ENCODE measurements around the gene MAP2K7.

Gene MAP2K7

GRCh38 chr19:7859831-7860713 lies 43.6 kb upstream of the MAP2K7 start:
- DNase-seq (ENCODE audit: low read depth in 1 of 2, low spot score in 1 of 2), result no peak
- peaks cover 4% of the 10 kb centered on the region for H3K27me3 ChIP-seq (ENCODE audit: insufficient read depth, poor library complexity, severe bottlenecking)

GRCh38 chr19:7860714-7861618 lies 42.7 kb upstream of the MAP2K7 start:
- Histone ChIP-seq H3K27ac (replicated peaks) (no peak overlapping the region), H3K27me3 (ENCODE audit: insufficient read depth, poor library complexity, severe bottlenecking) (peaks cover 4% of the 10 kb centered on the region), H3K4me3 (replicated peaks; ENCODE audit: insufficient read depth, low read length) (no peak overlapping the region)
- DNase-seq (ENCODE audit: low read depth in 1 of 2, low spot score in 1 of 2), result no peak
- TF ChIP-seq, protein P1, sequence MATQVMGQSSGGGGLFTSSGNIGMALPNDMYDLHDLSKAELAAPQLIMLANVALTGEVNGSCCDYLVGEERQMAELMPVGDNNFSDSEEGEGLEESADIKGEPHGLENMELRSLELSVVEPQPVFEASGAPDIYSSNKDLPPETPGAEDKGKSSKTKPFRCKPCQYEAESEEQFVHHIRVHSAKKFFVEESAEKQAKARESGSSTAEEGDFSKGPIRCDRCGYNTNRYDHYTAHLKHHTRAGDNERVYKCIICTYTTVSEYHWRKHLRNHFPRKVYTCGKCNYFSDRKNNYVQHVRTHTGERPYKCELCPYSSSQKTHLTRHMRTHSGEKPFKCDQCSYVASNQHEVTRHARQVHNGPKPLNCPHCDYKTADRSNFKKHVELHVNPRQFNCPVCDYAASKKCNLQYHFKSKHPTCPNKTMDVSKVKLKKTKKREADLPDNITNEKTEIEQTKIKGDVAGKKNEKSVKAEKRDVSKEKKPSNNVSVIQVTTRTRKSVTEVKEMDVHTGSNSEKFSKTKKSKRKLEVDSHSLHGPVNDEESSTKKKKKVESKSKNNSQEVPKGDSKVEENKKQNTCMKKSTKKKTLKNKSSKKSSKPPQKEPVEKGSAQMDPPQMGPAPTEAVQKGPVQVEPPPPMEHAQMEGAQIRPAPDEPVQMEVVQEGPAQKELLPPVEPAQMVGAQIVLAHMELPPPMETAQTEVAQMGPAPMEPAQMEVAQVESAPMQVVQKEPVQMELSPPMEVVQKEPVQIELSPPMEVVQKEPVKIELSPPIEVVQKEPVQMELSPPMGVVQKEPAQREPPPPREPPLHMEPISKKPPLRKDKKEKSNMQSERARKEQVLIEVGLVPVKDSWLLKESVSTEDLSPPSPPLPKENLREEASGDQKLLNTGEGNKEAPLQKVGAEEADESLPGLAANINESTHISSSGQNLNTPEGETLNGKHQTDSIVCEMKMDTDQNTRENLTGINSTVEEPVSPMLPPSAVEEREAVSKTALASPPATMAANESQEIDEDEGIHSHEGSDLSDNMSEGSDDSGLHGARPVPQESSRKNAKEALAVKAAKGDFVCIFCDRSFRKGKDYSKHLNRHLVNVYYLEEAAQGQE (IDR thresholded peaks at IDR 0.05; ENCODE audit: insufficient replicate concordance, low read depth), result no peak
- TF ChIP-seq SPI1 (IDR thresholded peaks at IDR 0.05; ENCODE audit: borderline replicate concordance, low read depth) (no peak), POLR2AphosphoS5 (IDR thresholded peaks at IDR 0.05; ENCODE audit: low read depth) (no peak), GABPA (IDR thresholded peaks at IDR 0.05; ENCODE audit: low read depth) (no peak)
- TF ChIP-seq, protein P2, sequence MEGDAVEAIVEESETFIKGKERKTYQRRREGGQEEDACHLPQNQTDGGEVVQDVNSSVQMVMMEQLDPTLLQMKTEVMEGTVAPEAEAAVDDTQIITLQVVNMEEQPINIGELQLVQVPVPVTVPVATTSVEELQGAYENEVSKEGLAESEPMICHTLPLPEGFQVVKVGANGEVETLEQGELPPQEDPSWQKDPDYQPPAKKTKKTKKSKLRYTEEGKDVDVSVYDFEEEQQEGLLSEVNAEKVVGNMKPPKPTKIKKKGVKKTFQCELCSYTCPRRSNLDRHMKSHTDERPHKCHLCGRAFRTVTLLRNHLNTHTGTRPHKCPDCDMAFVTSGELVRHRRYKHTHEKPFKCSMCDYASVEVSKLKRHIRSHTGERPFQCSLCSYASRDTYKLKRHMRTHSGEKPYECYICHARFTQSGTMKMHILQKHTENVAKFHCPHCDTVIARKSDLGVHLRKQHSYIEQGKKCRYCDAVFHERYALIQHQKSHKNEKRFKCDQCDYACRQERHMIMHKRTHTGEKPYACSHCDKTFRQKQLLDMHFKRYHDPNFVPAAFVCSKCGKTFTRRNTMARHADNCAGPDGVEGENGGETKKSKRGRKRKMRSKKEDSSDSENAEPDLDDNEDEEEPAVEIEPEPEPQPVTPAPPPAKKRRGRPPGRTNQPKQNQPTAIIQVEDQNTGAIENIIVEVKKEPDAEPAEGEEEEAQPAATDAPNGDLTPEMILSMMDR (IDR thresholded peaks at IDR 0.05; ENCODE audit: insufficient read depth, low read length), result no peak

More at GRCh38 chr19:7859831-7860713, 43.6 kb upstream of the MAP2K7 start:
- no peak for TF ChIP-seq SPI1 (IDR thresholded peaks at IDR 0.05; ENCODE audit: borderline replicate concordance, low read depth)
- TF ChIP-seq, protein P2 (IDR thresholded peaks at IDR 0.05; ENCODE audit: insufficient read depth, low read length), result no peak
- no peak for TF ChIP-seq GABPA (IDR thresholded peaks at IDR 0.05; ENCODE audit: low read depth)
- TF ChIP-seq POLR2AphosphoS5 (IDR thresholded peaks at IDR 0.05; ENCODE audit: low read depth), result no peak
- TF ChIP-seq, protein P1 (IDR thresholded peaks at IDR 0.05; ENCODE audit: insufficient replicate concordance, low read depth), result no peak
- no peak overlapping the region for H3K4me3 ChIP-seq (replicated peaks; ENCODE audit: insufficient read depth, low read length)
- H3K27ac ChIP-seq (replicated peaks), result no peak overlapping the region

- H3K27me3 ChIP-seq (ENCODE audit: insufficient read depth, poor library complexity, severe bottlenecking), result peaks cover 4% of the 10 kb centered on the region
- TF ChIP-seq GABPA (IDR thresholded peaks at IDR 0.05; ENCODE audit: low read depth) (no peak), POLR2AphosphoS5 (IDR thresholded peaks at IDR 0.05; ENCODE audit: low read depth) (no peak), SPI1 (IDR thresholded peaks at IDR 0.05; ENCODE audit: borderline replicate concordance, low read depth) (no peak)
- TF ChIP-seq, protein P1 (IDR thresholded peaks at IDR 0.05; ENCODE audit: insufficient replicate concordance, low read depth), result no peak
- TF ChIP-seq, protein P2 (IDR thresholded peaks at IDR 0.05; ENCODE audit: insufficient read depth, low read length), result no peak
- DNase-seq (ENCODE audit: low read depth in 1 of 2, low spot score in 1 of 2), result no peak
- H3K27ac ChIP-seq (replicated peaks), result no peak overlapping the region
- peak overlapping the region; percentile 10; the same call in 1 of the 2 replicates for H3K4me3 ChIP-seq (replicated peaks; ENCODE audit: insufficient read depth, low read length)
Observed at GRCh38 chr19:7861619-7862412, 41.9 kb upstream of the MAP2K7 start.
